Activated CD8-positive, alpha-beta T cell treated with anti-CD3 and anti-CD28 coated beads for 36 hours (primary cell): ENCODE measurements around the gene PAPPA2. TPM values are rescaled to one million over a fixed set of nuclear protein-coding genes. Genes with fewer than 3 reads are reported as not detected.

ENCODE experiments used
- ATAC-seq: fragments of 200-7000 bp; cut with Tn5 transposase; one replicate; pipeline ENCODE4 v1.10.0; 2021; ENCODE audit warnings: mild to moderate bottlenecking, moderate library complexity
- CTCF ChIA-PET: fragments of 350-600 bp; sonication (Branson Sonifier 250); formaldehyde crosslinking; loops from one replicate; lab custom pipeline; 2021; ENCODE audit warnings: antibody characterized with exemption; lab: Charles Lee
- POLR2A ChIA-PET: fragments of 350-600 bp; sonication (Branson Sonifier 250); formaldehyde crosslinking; loops from one replicate; lab custom pipeline; 2021; ENCODE audit warnings: antibody characterized with exemption; lab: Charles Lee
- DNase-seq: peaks from one replicate; pipeline ENCODE4 v3.0.0-alpha.2; 2020
- H3K27ac Mint-ChIP-seq: one replicate; pipeline ENCODE4 v1.8.0; 2021; ENCODE audit warnings: mild to moderate bottlenecking, mixed read lengths
- H3K27me3 Mint-ChIP-seq: one replicate; pipeline ENCODE4 v1.8.0; 2021; ENCODE audit warnings: mixed read lengths
- H3K36me3 Mint-ChIP-seq: one replicate; pipeline ENCODE4 v1.8.0; 2021; ENCODE audit warnings: low read depth, mixed read lengths
- H3K4me1 Mint-ChIP-seq: one replicate; pipeline ENCODE4 v1.8.0; 2021; ENCODE audit warnings: low read depth, mixed read lengths
- H3K4me3 Mint-ChIP-seq: one replicate; pipeline ENCODE4 v1.8.0; 2021; ENCODE audit warnings: mild to moderate bottlenecking, moderate library complexity, mixed read lengths
- H3K9me3 Mint-ChIP-seq: one replicate; pipeline ENCODE4 v1.8.0; 2021; ENCODE audit warnings: mixed read lengths
- intact Hi-C: fragments of 100-400 bp; cut with micrococcal nuclease; formaldehyde crosslinking; loops from one replicate; pipeline ENCODE4 v1.10.0; 2022
- total RNA-seq, 2 experiments: library from RNA; stranded (reverse); gene quantifications; one replicate each; pipeline ENCODE4 v1.2.3, GENCODE V29; 2021
- TF ChIP-seq, protein P1 (sequence below): fragments of 200-600 bp; IDR thresholded peaks from one replicate; pipeline ENCODE4 v1.8.0; 2022; ENCODE audit warnings: antibody characterized with exemption, mild to moderate bottlenecking

Gene PAPPA2
- total RNA-seq, 2 experiments from 2014 or later: 0.07 to 0.13 TPM

DNA sequence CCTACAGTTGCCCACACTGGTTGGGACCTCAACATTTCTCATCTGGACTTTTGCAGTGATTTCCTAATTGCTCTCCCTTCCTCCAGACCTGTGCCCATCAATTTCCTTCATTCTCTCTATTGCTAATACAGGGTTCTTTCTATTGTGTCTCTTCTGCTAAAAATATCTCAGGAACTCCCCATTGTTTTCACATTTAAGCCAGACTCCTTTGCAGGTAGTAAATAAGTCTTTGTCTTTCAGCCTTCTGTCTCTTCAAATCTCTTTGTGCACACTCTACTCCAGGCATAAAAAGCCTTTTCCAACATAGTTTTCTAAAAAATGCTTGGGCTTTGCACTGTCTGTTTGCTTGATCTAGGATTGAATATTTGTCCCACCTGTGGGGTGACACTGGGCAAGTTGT lies 340.6 kb downstream of the PAPPA2 start:
- Mint-ChIP-seq H3K36me3 (no peaks in the 10 kb centered on the region), H3K4me1 (no peaks in the 10 kb centered on the region), H3K27ac (no peak overlapping the region), H3K4me3 (no peak overlapping the region), H3K9me3 (peaks cover 2% of the 10 kb centered on the region), H3K27me3 (no peaks in the 10 kb centered on the region)
- intact Hi-C loops: no loop called here
- ChIA-PET POLR2A (interaction anchor here (0.8 kb wide), 1 partner anchor 11 kb away, joined by 3 read pairs; no protein-coding TSS in a partner anchor), CTCF (no interaction called here)
- DNase-seq: no peak
- ATAC-seq: no peak
- TF ChIP-seq, protein P1, sequence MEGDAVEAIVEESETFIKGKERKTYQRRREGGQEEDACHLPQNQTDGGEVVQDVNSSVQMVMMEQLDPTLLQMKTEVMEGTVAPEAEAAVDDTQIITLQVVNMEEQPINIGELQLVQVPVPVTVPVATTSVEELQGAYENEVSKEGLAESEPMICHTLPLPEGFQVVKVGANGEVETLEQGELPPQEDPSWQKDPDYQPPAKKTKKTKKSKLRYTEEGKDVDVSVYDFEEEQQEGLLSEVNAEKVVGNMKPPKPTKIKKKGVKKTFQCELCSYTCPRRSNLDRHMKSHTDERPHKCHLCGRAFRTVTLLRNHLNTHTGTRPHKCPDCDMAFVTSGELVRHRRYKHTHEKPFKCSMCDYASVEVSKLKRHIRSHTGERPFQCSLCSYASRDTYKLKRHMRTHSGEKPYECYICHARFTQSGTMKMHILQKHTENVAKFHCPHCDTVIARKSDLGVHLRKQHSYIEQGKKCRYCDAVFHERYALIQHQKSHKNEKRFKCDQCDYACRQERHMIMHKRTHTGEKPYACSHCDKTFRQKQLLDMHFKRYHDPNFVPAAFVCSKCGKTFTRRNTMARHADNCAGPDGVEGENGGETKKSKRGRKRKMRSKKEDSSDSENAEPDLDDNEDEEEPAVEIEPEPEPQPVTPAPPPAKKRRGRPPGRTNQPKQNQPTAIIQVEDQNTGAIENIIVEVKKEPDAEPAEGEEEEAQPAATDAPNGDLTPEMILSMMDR: no peak

DNA sequence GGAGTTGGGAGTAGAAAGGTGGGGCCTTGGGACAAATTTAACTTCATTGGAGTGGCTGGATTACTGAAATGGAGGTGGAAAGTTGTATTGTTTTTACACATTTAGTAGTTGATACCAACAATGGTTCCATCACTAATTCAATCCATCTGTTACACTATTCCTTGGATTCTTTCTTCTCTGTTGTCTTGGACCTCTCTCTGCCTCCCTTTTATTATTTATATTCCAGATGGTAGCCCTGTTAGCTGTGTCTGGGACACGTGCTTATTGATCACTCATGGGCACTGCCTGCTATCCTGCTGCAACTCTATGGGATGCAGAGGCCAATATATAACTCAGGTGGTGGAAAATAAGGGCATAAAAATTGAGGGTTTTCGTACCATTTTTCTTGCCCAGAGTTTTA lies 346.3 kb downstream of the PAPPA2 start:
- peaks cover 2% of the 10 kb centered on the region for H3K9me3 Mint-ChIP-seq
- H3K27me3 Mint-ChIP-seq: peaks cover 1% of the 10 kb centered on the region
- ChIA-PET CTCF (no interaction called here), POLR2A (no interaction called here)
- intact Hi-C loops: no loop called here
- ATAC-seq (no peak), DNase-seq (no peak)
- no peak overlapping the region for H3K4me3 Mint-ChIP-seq
- no peak overlapping the region for H3K27ac Mint-ChIP-seq
- no peaks in the 10 kb centered on the region for H3K36me3 Mint-ChIP-seq
- H3K4me1 Mint-ChIP-seq: no peaks in the 10 kb centered on the region
- TF ChIP-seq, protein P1: no peak

DNA sequence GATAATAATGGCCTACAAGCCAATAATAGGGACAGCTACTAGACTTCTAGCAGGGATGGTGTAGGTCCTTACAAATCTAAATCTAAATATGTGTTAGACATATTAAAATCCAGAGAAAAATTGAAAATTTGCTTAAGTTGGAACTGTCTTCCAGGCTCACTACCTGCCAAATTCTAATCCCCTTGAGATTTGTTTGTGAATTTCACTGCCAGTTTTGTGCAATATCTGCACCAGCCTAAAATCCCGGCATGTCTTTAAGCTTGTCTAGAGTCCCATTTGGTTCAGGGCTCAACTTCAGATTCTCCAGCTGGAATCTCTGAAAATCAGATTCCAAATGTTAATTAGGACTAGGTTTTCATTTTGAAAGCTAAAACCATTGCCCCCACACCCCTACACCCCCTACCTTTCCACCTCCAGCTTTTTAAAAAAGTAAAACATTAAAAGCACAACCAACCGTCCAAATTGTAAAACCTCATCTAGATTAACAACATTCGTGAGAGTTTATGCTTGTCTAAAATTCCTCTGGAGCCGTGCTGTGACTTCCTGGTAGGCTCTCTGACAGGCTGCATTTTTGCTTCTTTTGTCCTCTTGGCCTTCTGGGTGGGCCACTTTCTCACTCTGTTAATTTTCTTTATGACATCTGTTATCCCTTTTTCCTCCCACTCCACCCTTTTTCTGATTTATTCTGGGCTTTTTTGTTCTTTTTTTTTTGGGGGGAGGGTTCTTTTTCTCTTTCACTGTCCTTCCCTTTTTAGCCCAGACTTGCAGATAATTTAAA lies 348.7 kb downstream of the PAPPA2 start:
- ChIA-PET POLR2A (no interaction called here), CTCF (no interaction called here)
- TF ChIP-seq, protein P1: no peak
- H3K9me3 Mint-ChIP-seq: no peaks in the 10 kb centered on the region
- H3K27ac Mint-ChIP-seq: no peak overlapping the region
- H3K27me3 Mint-ChIP-seq: peaks cover 1% of the 10 kb centered on the region
- H3K36me3 Mint-ChIP-seq: no peaks in the 10 kb centered on the region
- DNase-seq: no peak
- H3K4me1 Mint-ChIP-seq: no peaks in the 10 kb centered on the region
- H3K4me3 Mint-ChIP-seq: no peak overlapping the region
- intact Hi-C loops: no loop called here
- no peak for ATAC-seq

DNA sequence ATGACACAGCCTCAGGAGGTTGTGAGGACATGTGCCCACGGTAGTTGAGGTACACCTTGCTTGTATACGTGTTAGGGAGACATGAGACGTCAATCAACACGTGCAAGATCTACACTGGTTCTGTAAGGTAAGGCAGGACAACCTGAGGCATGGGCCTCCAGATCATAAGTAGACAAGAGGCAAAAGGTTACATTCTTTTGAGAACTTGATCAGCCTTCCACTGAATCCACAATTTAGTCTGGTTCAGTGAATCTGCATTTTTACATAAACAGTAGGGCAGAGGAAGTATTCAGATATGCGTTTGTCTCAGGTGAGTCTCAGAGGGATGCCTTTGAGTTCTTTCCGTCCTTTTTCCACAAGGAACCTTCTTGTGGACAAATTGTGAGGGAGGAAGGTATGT lies 352.6 kb downstream of the PAPPA2 start:
- Mint-ChIP-seq H3K4me1 (no peaks in the 10 kb centered on the region), H3K27ac (no peak overlapping the region), H3K4me3 (no peak overlapping the region), H3K9me3 (no peaks in the 10 kb centered on the region), H3K27me3 (peaks cover 1% of the 10 kb centered on the region), H3K36me3 (no peaks in the 10 kb centered on the region)
- intact Hi-C loops: no loop called here
- ChIA-PET CTCF (no interaction called here), POLR2A (no interaction called here)
- TF ChIP-seq, protein P1: no peak
- ATAC-seq: no peak
- no peak for DNase-seq

DNA sequence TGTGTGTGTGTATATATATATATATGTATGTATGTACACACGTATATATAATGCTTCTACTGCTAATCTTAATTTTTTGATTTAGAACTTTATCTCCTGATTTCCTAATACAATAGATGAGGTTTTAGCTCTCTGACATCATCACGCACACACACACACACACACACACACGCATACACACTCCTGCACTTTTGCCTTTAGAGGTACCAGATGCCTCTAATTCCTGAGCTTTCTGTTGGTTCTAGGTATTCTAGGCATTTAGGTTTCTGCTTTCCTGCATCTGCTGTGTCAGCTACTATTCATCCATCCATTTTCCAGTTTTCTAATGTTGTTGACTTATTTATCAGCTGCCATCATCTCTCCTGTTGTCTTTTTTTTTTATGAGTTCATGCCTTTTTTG lies 353.3 kb downstream of the PAPPA2 start:
- ChIA-PET CTCF (interaction anchor here (0.7 kb wide), 1 partner anchor 650 kb away, joined by 3 read pairs; no protein-coding TSS in a partner anchor), POLR2A (no interaction called here)
- DNase-seq (no peak), ATAC-seq (no peak)
- Mint-ChIP-seq H3K27me3 (peaks cover 1% of the 10 kb centered on the region), H3K36me3 (no peaks in the 10 kb centered on the region), H3K9me3 (no peaks in the 10 kb centered on the region), H3K4me3 (no peak overlapping the region), H3K27ac (no peak overlapping the region), H3K4me1 (no peaks in the 10 kb centered on the region)
- TF ChIP-seq, protein P1: no peak
- intact Hi-C loops: no loop called here
